Limb (tissue), 2 donors: ENCODE data around the gene TMEM8B.

Experiments used
- DNase-seq, 2 donors: peaks; one replicate each; pipeline ENCODE4 v3.0.0-alpha.2; 2016; ENCODE audit errors: extremely low spot score in 2 of 2

The TMEM8B gene

DNA sequence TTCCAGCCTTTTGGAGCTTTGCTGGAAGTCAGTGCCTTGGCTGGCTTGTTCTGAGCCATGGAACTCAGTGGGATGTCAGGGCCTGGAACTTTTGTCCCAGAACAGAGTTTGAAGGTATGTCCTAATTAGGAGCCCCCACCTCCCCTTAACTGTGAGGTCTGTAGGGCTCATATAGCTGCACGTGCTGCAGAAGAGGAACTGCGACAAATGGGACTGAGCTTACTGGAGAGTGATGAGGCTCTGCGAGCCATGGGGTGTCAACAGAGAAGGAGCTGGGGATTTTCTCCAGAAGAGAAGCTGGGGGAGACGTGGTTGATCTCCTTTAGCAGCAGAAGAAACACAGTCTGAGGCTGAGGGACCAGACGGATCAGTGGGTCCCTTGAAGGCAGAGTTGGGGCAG is 10.9 kb downstream of the TMEM8B start:
- no peak for DNase-seq

DNA sequence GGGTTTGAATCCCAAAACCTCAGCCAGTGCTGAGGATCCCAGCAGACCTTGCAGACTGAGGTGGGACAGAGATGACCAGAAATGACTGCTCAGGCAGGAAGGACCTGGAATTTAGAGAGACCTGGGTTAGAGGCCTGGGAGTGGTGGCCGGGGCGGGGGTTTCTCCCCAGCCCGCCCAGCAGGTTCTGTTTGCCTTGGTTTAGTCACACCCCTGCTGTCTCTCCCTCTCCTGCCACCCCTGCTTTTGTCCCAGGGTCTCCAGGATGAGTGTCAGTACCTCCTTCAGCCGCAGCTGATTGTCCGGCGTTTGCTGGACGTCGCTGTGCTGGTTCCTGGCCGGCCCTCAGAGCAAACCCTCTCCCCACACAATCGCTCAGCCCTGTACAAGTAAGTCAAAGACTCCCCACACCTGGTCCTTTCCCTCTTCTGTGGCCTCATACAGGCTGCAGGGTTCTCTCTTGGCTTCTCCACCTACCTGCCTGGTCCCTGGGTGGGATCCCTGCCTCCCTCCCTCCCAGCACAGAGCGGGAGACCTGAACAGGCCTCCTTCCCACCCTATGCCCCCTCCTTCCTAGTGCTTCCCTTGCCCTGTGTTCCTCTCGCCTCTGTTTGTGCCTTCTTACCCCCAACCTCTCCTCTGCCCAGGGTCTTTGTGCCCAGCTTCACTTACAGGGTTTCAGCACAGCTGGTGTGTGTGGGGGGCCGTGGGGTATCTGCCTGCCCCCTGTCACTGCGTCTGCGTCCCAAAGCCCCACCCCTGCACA is 12.0 kb downstream of the TMEM8B start:
- no peak for DNase-seq

DNA sequence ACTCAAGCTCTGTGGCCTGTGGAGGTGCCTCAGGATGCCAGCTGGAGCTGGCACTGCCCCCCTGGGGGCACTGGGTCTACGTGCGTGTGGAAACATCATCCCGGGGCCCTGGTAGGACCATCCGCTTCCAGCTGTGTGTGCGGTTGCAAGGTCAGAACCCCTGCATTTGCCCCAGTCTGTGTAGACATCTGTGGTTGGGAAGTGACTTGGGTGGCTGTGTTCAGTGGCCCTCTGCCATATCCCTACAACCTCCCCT is 12.5 kb downstream of the TMEM8B start:
- DNase-seq: no peak

GRCh38 chr9:35842020-35842745 is 13.2 kb downstream of the TMEM8B start:
- DNase-seq: no peak

DNA sequence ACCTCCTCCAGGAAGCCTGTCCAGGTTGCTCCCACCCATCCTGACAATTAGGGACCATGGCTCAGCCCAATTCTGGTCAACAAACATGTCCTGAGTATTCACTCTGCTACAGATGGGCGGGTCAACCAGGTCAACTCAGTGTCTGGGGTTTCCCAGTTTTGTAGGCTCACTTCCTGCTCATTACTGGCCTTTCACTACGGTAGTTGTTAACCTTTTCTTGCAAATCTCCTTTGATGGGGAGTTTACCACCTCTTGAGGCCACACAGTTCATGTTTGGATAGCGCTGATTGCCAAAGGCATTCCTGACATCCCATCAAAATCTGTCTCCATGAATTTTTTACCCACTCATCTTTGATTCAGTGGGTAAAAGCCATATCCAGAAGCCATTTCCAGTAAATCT is 13.8 kb downstream of the TMEM8B start:
- DNase-seq: no peak

- DNase-seq: peak in 1 of 2 donors; percentile 90
These were observed 15.7 kb downstream of the TMEM8B start for GRCh38 chr9:35844628-35845270.

DNA sequence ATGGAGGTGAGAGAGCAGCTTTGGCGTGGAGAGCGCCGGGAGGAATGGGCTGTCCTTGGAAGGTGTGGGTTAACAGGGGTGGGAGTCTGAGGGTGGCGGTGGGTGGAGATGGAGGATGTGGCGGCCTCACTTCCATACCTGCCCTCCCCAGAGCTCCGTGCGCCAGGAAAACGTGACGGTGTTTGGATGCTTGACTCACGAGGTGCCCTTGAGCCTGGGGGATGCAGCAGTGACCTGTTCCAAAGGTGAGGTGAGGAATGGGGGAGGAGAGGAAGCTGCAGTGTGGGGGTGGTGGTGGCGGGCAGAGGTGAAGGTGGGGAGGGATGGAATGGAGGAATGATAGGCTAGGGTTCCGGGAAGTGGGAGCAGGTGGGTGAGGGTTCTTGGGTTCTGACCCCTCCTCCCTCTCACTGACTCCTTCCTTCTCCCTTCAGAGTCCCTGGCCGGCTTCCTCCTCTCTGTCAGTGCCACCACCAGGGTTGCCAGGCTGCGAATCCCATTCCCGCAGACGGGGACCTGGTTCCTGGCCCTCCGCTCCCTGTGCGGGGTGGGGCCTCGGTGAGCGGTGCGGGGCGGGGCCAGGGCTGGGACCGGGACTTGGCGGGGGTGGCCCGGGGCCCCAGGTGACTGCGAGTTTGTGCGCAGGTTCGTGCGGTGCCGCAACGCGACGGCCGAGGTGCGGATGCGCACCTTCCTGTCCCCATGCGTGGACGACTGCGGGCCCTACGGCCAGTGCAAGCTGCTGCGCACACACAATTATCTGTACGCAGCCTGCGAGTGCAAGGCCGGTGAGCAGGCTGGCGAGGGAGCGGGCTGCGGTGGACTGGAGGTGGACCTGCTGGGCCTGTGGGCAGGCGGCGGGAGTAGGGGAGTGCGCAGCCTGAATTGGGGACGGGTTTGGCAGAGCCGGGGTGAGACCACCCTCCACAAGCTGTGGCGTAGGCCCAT is 17.1 kb downstream of the TMEM8B start:
- DNase-seq: no peak

DNA sequence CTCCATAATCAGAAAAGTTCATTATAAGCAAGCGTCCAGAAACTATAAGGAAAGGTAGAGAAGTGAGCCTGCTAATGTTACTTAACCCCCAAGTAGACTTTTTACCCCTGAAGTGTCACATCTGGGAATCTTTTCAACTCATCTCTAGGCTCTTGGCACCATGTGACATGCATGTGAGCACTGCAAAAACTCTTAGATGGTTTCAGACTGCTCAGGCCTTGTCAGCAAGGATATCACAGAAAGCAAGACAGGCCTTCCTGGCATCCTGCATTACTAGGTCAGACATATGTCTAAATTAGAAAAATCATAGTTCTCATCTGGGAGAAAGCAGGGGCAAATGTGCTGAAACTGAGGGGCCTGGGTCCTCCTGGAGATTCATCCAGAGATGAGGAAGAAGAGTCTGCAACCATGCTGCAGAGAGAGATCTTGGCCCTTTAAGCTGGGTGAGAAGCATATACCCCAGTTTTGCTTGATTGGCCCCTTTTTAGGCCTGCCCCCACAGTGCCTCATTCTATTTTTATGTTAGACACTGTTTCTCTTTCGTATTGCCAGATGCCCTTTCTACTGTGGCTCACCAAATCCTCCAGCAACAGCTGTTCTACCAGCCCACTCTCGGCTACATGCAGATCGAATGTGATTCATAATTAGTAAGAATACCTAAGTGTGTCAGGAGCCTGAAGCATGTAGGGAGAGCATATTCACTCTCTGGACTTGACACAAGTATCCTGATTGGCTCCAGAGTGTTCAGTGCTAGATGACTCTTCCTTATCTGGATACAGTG is 19.0 kb downstream of the TMEM8B start:
- peak in 1 of 2 donors; percentile 23 for DNase-seq

- DNase-seq: no peak
These were observed 23.3 kb downstream of the TMEM8B start for GRCh38 chr9:35852267-35852815.

DNA sequence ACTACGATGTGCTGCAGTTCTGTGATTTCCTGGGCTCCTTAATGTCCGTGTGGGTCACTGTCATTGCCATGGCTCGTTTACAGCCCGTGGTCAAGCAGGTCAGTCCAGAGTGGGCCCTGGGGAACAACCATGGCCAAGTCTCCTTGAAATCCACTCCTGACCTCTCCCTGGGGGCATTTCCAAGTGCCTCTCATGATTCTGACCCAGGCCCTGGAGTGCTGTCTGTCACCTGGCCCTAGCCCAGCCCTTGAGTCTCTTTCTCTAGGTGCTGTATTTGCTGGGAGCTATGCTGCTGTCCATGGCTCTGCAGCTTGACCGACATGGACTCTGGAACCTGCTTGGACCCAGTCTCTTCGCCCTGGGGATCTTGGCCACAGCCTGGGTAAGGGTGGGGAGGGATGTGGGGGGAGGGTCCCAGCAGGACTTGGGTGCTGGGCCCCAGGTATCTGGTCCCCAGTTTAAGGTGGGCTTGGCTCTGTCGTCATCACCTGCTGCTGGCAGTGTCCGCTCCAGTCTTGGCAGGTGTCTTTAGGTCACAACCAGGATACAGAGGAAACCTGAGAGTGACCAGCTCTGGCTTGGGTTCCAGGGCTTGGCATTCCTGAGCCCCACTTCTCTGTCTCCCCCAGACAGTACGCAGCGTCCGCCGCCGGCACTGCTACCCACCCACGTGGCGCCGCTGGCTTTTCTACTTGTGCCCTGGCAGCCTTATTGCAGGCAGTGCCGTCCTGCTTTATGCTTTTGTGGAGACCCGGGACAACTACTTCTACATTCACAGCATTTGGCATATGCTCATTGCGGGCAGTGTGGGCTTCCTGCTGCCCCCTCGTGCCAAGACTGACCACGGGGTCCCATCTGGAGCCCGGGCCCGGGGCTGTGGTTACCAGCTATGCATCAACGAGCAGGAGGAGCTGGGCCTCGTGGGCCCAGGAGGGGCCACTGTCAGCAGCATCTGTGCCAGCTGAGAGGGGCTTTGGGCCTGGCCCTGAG is 24.1 kb downstream of the TMEM8B start:
- peak in 1 of 2 donors; percentile 16 for DNase-seq

DNA sequence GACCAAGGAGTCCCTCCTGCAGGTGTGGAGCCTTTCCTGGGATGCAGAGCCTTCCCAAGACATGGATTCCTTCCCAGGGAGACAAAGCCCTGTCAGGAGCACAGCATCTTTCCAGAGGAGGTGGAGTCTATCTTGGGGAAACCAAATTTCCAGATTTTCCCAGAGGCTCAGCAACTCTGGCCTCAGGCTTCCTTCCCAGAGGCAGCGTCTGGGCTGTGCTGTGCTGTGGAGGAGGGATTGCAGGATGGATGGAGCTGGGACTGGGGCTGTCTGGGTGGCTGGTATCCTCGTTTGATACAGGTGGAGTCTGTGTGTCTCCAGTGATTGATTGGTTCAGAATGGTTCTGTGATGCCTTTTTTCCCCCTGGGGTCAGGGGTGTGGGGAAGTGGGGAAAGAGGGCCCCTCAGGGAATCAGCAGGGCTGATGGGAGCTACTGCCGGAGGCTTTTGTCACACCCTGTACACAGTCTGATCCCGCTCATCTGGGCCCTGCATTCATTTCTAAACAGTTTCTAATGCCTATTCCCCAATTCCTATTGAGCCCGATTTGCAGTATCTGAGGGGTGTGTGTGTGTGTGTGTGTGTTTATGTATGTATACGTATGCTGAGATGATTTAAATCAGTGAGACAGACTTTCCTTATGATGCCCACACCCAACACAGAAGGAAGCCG is 25.2 kb downstream of the TMEM8B start:
- peak in 1 of 2 donors; percentile 6 for DNase-seq

- DNase-seq: no peak
These were observed 27.2 kb downstream of the TMEM8B start for GRCh38 chr9:35856206-35856605.

- no peak for DNase-seq
These were observed 27.9 kb downstream of the TMEM8B start for GRCh38 chr9:35856882-35857281.

GRCh38 chr9:35858458-35858857 is 29.4 kb downstream of the TMEM8B start:
- DNase-seq: no peak

DNA sequence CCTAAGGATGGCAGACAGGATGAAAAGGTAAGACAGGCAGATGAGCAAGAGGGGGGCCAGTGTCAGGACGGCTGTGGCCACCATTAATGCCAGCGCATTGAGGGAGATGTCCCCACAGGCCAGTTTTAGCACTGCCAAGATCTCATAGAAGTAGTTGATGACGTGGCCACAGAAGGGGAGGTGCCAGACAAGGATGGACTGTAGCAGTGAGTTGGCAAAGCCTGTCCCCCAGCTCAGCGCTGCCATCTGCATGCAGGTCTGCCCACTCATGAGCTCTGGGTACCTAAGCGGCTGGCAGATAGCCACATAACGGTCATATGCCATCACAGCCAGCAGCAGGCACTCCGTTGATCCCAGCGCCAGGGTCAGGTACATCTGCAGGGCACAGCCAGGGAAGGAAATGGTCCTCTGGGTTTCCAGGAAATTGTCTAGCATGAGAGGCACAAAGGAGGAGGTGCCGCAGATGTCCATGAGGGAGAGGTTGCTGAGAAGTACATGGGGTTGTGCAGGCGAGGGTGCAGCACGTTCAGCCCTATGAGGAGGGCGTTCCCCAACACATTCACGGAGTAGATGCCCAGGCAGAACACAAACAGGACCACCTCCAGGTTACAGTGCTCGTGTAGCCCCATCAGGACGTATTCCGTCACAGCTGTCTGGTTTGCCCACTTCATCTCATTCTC is 30.4 kb downstream of the TMEM8B start:
- DNase-seq: no peak

DNA sequence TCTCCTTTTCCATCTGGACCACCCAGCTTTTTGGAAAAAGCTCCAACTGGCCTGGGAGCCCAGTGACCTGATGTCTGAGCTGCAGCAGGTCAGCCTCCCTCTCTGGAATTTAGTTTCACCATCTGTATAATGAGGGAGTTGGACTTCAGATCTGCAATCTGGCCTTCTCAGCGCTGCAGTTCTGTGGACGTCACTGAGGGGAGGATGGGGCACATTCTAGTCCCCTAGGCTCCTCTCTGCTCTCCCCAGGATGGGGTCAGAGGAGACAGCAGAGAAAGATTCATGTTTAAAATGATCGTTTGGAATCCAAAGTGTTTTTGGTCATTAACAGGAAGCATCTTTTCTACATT is 30.9 kb downstream of the TMEM8B start:
- DNase-seq: no peak

DNA sequence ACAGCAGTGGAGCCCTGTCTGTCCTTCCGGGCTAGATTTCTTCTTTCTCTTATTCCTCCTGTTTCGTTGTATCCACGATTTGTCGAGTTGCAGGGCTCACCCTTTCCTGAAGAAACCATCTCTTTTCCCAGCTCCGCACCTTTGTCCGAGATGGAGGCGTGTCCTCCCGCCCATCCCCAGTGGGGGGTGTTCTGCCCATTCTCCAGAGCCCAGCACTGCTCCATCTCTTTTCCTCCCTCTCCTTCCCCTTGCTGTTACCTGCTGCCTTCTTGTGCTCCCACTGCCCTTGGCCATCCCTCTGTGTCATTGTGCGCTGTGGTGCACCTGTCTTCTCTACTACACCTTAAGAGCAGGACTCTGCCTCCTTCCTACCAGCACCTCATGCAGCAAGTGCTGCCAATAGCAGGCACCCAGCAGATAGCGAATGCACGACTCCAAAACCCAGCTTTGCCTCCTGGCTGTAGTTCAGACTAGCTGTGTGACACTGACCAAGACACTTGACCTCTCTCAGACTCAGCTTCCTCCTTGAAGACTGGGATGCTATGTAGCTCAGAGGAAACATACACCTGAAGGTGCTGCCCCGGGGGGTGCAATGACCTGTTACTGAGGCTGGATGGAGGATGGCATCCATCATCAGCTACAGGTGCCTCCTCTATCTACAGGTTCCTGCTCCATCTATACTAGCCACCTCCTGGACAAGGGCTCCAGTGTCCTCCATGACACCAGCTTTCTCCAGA is 32.3 kb downstream of the TMEM8B start:
- no peak for DNase-seq

DNA sequence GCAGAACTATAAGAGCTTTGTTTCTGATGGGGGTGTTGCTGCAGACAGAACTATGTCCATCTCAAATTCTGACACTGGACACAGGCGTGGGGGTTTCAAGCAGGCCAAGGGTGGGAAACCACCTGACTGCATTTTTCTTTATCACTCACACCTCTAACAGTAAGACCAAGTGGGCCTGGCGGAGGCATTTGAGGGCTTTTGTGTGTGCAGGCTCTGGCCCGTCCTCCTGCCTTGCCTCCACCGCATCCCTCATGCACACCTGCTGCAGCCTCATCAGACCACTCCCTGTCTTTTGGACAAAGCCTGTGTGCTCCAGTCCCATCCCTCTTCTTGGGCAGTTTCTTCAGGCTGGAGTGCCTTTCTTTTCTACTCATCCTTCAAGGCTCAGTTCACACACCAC is 33.3 kb downstream of the TMEM8B start:
- no peak for DNase-seq
